Dedifferentiated amniotic fluid mesenchymal stem cell (primary cell): ENCODE data around the gene RBM26.

ENCODE experiments used
- DNase-seq: peaks from one replicate; pipeline ENCODE4 v3.0.0-alpha.2; 2016; ENCODE audit errors: extremely low spot score

Gene RBM26

DNA sequence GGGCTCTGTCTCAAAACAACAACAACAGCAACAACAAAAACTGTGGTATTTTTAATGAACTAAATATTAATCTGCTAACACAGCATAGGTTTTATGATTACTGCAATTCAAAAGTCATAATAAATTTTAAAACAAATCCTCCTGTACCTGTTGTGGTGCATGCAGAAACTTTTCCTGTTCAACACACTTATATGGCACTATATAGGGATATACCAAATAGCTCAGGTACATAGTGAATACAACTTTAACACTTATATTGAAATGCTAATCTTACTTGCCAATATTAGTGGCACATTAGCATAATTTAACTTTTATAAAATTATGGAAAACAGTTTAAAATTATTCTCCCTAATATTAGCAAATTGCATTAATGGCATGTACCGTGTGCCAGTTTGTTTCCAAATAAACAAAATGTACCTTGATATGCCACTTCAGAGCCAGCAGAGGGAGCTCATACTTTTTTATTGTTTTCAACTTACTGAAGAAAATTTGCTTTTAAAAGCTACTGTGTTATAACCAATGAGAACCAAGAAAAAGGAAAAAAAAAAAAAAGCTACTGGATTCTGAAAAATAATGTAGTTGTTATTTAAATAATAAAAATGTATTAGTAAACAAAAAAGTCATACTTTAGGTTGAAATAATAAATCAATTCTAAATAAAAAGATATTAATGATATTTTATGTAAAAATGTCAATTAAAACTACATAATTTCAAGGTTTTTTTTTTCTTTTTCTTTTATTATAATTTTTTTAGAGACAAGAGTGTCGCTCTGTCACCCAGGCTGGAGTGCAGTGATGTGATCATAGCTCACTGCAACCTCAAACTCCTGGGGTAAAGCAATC, 18.0 kb upstream of the RBM26 start:
- DNase-seq, result peak; percentile 79

- DNase-seq, result no peak
These were observed 17.3 kb upstream of the RBM26 start for GRCh38 chr13:79423340-79423739.

DNA sequence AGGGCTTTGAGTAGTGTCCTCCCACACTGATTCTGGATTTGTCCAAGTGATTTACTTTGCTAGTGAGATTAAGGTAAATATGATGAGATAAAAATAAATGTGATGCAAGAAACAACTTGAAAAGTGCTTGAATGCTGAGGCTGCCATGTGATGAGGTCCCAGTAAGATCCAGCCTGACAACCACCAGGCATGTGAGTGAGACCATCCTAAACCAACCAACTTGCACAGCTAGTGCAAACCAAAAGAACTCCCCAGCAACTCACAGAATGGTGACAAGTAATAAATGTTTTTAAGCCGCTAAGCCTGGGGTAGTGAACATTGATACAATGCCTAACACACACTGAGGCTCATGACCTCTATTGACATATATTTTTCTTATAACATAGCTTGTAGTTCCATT, 13.3 kb upstream of the RBM26 start:
- no peak for DNase-seq

DNA sequence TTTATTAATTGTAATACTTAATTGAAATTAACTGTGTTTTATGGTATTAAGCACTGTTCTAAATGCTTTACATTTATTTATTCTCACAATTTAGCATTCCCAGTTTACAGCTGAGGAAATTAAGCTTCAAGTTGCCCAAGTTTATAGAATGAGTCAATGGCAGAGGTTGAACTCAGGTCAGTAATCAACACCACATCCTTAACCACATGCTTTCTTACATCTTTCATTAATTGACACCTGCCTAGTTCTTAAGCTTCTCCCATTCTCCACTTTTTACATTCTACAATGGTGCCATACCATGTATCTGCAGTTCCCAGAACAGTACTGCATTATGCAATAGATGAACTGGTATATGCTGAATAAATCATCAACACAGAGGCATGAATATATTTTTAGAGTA, 11.7 kb upstream of the RBM26 start:
- DNase-seq, result no peak

DNA sequence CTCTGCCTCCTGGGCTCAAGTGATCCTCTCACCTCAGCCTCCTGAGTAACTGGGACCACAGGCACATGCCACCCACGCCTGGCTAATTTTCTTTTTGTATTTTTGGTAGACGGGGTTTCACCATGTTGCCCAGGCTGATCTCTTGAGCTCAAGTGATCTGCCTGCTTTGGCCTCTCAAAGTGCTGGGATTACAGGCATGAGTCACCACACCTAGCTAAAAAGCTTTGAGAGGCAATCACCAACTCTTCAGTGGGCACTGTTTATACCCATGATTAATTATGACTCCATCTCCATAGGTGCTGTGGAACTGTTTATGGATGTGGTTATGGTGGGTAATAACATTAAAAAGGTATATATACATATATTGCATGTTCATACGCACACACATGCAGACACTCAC, 7.5 kb upstream of the RBM26 start:
- no peak for DNase-seq

DNA sequence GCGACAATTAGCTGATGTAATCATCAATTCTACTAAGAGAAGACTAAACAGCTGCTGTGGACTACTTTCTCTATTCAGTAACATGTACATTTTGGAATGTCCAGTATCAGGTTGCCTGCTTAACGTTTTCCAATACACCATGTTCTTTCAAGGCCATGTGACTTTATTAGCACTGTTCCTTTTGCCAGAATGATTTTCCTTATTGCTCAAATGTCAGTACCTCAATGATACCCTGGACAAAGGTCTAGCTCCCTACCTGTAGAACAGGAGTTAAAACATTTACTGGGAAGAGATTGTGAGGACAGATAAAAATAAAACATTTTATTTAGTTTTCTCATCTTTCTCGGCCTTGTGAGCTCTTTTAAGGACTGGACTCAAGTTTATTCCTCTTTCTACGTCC, 3.8 kb upstream of the RBM26 start:
- no peak for DNase-seq

DNA sequence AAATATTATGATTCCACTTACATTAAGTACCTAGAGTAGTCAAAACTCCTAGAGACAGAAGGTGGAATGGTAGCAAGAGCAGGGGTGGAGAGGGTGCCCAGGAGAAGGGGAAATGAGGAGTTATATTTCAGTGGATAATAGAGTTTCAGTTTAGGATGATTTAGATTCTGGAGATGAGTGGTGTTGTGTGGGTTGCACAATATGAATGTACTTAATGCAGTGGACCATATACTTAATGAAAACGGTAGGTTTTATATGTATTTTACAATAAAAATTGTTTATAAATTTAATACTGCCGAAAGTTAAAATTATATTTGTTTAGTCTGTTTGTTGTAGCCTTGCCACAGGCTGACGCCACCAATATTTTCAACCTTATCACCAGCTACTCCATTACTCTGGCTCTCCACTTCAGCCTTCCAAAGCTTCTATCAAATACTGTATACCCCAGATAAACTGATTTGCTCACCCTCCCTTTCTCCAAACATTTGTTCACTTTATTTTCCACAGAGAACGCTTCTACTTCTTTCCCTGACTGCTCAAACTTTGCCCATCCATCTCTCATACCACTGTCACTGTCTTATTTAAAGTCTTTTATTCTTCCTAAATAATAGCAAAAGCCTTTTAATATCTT, 1.4 kb upstream of the RBM26 start:
- no peak for DNase-seq

GRCh38 chr13:79406597-79406908, 498 bp upstream of the RBM26 start:
- no peak for DNase-seq

DNA sequence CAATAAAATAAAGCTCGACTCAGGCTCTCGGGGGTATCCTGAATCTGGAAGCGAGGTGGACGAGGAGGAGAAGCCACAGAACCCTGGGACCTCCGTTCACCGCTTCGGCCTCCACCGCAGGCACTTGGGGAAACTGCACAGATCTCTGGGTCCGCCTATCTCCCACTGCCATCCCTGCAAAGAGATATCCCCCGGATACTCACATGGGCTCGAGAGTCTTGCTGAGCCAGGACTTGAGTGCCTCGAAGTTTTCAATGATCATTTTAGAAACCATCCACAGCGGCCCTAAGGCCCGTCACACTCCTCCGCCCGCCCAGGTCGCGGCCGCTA, 589 bp downstream of the RBM26 start:
- DNase-seq, result no peak

GRCh38 chr13:79404985-79405384, 1.1 kb downstream of the RBM26 start:
- DNase-seq, result no peak

- no peak for DNase-seq
These were observed 1.7 kb downstream of the RBM26 start for GRCh38 chr13:79404361-79404760.

GRCh38 chr13:79403113-79403512, 2.9 kb downstream of the RBM26 start:
- no peak for DNase-seq

DNA sequence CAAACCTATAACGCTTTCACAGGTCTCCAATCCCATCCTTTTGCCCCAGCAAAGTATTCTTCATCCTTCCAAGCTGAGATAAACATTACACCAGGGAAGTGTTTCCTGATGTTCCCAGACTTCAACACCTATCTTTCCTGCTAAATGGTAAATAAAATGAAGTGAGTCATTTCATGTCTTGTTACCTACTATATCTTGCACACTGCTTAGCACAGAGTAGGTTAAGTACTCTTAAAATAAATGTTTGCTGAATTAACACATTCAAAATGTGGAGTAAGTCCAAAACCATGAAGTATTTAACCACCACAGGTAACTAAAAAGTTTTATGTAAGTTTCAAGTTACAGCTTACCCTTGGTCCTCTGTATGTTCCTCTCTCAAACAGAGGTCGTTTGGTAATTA, 3.4 kb downstream of the RBM26 start:
- no peak for DNase-seq

GRCh38 chr13:79402074-79402635, 3.9 kb downstream of the RBM26 start:
- DNase-seq, result no peak

DNA sequence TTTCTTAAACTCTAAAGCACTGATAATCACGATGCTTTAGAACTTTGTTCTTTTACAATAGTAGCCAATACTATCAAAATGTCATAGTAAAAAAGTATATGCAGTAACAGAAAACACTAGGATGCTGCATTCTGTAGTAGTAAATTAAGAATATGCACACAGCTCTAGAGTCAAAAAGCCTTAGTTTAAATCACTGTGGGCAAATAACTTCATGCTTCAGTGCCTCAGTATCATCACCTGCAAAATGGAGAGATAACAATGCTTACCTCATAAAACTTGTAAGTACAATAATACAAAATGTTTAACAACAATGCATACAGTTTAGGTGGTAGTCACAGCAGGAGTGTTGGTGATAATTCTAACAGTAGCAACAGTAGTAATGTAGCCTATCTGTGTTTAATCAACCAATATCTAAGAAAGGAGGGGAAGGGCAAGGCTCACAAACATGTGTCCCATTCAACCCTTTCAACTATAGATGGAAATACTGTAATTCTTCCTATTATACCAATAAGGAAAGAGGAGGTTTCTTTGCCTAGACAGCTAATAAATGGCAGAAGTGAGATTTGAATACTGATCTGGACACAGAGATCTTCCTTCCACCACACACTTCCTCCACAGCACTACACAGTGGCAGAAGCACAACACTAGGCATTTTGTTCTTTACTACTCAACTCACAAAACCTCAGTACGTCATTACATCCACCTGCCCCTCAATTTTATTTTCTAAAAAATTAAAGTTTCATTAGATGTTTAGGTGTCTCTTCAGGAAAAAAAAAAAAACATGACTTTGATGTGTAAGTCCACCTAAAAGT, 4.6 kb downstream of the RBM26 start:
- DNase-seq, result no peak

- DNase-seq, result no peak
These were observed 7.1 kb downstream of the RBM26 start for GRCh38 chr13:79398915-79399314.

DNA sequence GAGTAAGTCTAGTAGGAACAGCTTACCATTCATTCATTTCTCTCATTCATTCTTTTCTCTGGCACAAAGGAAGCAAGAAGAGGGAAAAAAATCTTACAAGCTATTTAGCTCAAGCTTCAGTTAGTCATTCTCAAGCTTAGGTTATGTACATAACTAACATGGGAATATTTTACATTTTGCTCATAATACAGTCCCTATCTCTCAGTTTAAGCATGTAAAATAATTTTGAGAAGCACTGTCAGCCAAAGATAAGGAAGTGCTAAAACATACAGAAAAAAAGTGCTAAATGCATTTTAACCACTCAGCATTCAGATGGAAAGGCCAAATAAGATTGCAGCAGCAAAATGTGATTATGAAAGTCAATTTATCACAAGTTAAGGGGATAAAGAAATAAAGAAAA, 7.9 kb downstream of the RBM26 start:
- no peak for DNase-seq

DNA sequence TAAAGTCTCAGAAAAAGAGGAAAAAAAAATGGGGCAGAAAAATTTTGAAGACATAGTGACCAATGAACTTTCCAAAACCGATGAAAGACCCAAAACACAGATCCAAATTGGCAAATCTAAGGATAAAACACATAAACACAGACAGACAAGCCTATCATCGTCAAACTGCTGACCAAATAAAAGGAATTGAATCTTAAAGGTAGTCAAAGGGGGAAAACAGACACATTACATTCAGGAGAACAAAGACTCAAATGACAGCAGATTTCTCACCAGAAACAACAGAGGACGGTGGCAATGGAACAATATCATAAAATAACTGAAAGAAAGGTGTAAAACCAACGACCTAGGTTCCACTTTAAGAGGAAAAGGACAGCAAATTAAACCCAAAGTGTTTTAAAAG, 10.2 kb downstream of the RBM26 start:
- no peak for DNase-seq

- DNase-seq, result no peak
These were observed 12.3 kb downstream of the RBM26 start for GRCh38 chr13:79393564-79394249.

DNA sequence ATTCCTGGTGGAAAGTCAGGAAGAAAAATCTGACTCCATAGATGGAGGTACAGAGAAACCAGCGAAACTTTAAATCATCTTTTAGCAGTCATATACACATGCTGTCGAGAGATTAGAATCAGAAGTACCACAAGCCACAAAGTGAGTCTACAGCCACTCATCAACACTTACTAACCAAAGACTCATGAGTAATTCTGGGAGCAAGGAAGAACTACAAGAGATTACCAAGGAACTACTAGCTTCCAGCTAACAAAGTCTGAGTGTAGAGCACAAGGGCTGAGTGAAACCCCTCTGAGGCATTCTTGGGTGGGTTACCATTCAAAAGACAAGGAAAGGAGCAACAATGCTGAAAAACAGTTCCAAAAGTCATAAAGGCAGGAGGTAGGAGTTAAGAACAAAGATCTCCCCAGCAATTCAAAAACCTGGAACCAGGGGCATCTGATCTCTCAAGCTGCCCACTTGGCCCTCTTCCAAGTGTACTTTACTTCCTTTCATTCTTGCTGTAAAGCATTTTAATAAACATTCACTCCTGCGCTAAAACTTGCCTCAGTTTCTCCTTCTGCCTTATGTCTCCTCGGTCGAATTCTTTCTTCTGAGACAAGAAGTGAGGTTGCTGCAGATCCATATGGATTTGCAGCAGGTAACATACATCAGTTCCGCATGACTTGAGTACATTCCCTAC, 13.0 kb downstream of the RBM26 start:
- DNase-seq, result no peak

DNA sequence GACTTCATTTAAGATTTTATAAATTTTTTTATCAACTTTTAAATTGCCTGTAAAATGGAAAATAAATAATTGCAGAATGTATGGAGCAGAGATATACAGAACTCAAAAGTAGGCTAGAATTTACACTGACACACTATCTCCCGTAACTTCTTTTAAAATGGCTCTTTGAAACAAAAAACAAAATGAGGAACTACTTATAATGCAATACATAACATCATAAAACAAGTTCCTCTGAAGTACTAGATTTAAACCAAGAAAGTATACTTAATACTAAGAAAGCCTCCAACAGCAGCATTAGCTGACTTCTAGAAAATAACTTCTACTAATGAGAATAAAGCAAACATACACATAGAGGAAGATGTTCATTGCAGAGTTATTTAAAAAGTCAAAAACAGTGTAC, 17.0 kb downstream of the RBM26 start:
- no peak for DNase-seq

- no peak for DNase-seq
These were observed 18.2 kb downstream of the RBM26 start for GRCh38 chr13:79387853-79388252.
